GM12891 (cell line): ENCODE measurements around the gene OFD1.

Experiments used
- PAX5 ChIP-seq: IDR thresholded peaks from 2 replicates; pipeline ENCODE4 v1.6.1; 2011; ENCODE audit warnings: low read length, moderate library complexity, mild to moderate bottlenecking; ENCODE audit not compliant: insufficient read depth, severe bottlenecking
- POLR2A ChIP-seq: IDR thresholded peaks from 2 replicates; pipeline ENCODE4 v1.6.1; 2011; ENCODE audit warnings: low read depth, low read length, control low read depth
- POLR2AphosphoS5 ChIP-seq: IDR thresholded peaks from 2 replicates; pipeline ENCODE4 v1.6.1; 2011; ENCODE audit warnings: low read depth, low read length, control low read depth
- POU2F2 ChIP-seq: IDR thresholded peaks from 2 replicates; pipeline ENCODE4 v1.6.1; 2011; ENCODE audit warnings: low read depth, mild to moderate bottlenecking, control low read depth, low read length, moderate library complexity
- SPI1 ChIP-seq: IDR thresholded peaks from 2 replicates; pipeline ENCODE4 v1.6.1; 2011; ENCODE audit warnings: low read depth, low read length, control low read depth
- TAF1 ChIP-seq: IDR thresholded peaks from 2 replicates; pipeline ENCODE4 v1.6.1; 2011; ENCODE audit warnings: low read depth, low read length, control low read depth

DNA sequence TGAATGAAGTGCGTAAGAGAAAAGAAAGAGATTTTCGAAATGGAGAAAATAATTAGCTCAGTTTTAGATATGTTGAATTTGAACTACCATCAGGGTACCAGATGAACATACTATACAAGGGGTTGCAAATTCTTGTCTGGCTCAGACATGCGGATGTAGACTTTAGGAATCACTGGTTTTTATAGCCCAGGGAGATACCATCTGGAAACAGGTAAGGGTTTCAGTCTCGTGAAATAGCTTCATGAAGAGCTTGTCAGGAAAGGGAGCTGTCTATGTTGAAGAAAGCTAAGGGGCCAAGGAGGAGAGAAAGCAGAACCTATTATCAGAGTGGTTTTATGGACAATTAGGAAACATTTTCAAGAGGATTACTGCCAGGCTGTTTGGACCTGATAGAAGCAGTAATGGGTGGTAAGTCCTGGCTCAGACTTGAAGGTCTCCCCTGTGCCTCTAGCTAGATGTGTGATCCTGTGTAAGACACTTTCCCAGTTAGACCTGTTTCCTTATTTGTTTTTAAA, 38.9 kb upstream of the OFD1 start:
- TF ChIP-seq POLR2A, result no peak
- no peak for TF ChIP-seq TAF1
- no peak for TF ChIP-seq POLR2AphosphoS5
- no peak for TF ChIP-seq SPI1
- no peak for TF ChIP-seq POU2F2
- no peak for TF ChIP-seq PAX5
